ENCODE measurements around the gene CLASP1. TPM values are rescaled to one million over a fixed set of nuclear protein-coding genes. Genes with fewer than 3 reads are reported as not detected.

Gene CLASP1
- polyA plus RNA-seq, 1 donor (not counting 4 experiments of a cell fraction or from before 2014, with no cell fraction given) = 16.7 TPM

DNA sequence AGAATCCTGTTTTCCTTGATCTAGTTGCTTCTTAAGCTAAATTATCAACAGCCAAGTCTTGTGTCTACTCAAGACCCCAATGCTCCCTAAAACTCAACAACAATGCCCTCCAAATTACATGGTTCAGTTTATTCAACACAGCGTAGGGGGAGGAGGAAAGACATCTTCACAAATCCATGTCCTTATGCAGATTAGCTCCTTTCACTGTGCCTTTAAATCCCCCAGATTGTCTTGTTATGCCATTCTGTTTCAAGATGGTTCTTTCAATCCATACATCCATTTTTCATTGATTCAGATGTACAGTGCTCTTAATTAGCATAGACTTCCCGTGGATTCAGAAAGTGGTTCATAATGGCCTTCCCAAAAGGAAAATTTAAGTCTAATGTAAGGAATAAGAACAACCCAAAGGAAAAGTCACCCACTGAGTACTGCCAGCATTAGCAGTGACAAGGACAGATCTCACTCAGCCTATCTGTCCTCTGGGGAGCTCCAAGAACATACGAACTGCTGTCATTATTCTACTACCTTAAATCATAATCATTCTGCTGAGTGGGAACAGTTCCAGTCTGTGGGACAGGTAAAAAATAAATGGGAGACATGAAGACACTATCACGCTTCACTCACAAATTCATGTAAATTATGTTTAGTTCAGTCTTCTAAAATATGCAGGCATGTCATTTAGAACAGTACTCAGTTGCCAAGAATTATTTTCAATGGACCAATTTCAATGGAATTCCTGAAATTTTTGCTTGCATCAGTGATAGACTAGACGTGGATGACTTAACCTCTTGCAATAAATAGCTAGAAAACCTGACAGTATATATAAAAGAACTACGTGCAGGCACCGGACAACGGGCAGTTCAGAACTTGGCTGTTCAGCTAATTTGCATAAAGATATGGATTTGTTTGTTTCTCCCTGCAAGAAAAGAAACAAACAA, 177.5 kb downstream of the CLASP1 start:
- dilution Hi-C loops (cut with MboI; ENCODE audit: extremely low pct_ligation_motif_present, low sequenced_read_pairs) = no loop called here
- Histone ChIP-seq H3K4me3 (ENCODE audit: control insufficient read depth in 2 of 3, extremely low read depth in 1 of 3, insufficient read depth in 2 of 3, low read depth in 1 of 3, low read length in 3 of 3) (no peak overlapping the region), H3K9me3 (ENCODE audit: control insufficient read depth, low read depth, low read length) (no peaks in the 10 kb centered on the region), H3K27ac (ENCODE audit: control insufficient read depth, insufficient read depth, low read length) (peak overlapping the region; percentile 51), H3K79me2 (ENCODE audit: control insufficient read depth, insufficient read depth, low read length) (peaks cover 51% of the 10 kb centered on the region), H2AFZ (ENCODE audit: control insufficient read depth, low read length) (no peak overlapping the region), H4K20me1 (ENCODE audit: control insufficient read depth, extremely low read depth, insufficient read depth, low read length) (no peaks in the 10 kb centered on the region), H3K36me3 (ENCODE audit: control insufficient read depth in 2 of 2, extremely low read depth in 1 of 2, insufficient read depth in 2 of 2, low read length in 2 of 2) (peaks cover 0 to 24% of the 10 kb centered on the region in 2 experiments), H3K9ac (ENCODE audit: control insufficient read depth, extremely low read depth, insufficient read depth, low read length) (no peak overlapping the region), H3K9me1 (ENCODE audit: control insufficient read depth, extremely low read depth, insufficient read depth, low read length) (peaks cover 2% of the 10 kb centered on the region), H3K4me1 (ENCODE audit: control insufficient read depth, extremely low read depth, insufficient read depth, low read length) (peaks cover 30% of the 10 kb centered on the region), H3K4me2 (ENCODE audit: control insufficient read depth, extremely low read depth, insufficient read depth, low read depth, low read length) (no peak overlapping the region), H3K27me3 (ENCODE audit: control insufficient read depth, extremely low read depth, insufficient read depth, low read length) (no peaks in the 10 kb centered on the region)
- FAIRE-seq = no peak
- no peak for DNase-seq (ENCODE audit: low read depth, low spot score)
- TF ChIP-seq EZH2 (IDR thresholded peaks at IDR 0.05; ENCODE audit: low read length) (no peak), CTCF (optimal IDR thresholded peaks at IDR 0.05 in 1 of 3, IDR thresholded peaks at IDR 0.05 in 1 of 3, conservative IDR thresholded peaks at IDR 0.05 in 1 of 3; ENCODE audit: extremely low read depth in 1 of 3, insufficient read depth in 2 of 3, low read length in 3 of 3) (no peak)

- Histone ChIP-seq H2AFZ (ENCODE audit: control insufficient read depth, low read length) (no peak overlapping the region), H3K9me3 (ENCODE audit: control insufficient read depth, low read depth, low read length) (no peaks in the 10 kb centered on the region), H3K4me2 (ENCODE audit: control insufficient read depth, extremely low read depth, insufficient read depth, low read depth, low read length) (no peak overlapping the region), H3K9me1 (ENCODE audit: control insufficient read depth, extremely low read depth, insufficient read depth, low read length) (no peaks in the 10 kb centered on the region), H4K20me1 (ENCODE audit: control insufficient read depth, extremely low read depth, insufficient read depth, low read length) (no peaks in the 10 kb centered on the region), H3K4me1 (ENCODE audit: control insufficient read depth, extremely low read depth, insufficient read depth, low read length) (peaks cover 21% of the 10 kb centered on the region), H3K79me2 (ENCODE audit: control insufficient read depth, insufficient read depth, low read length) (peaks cover 42% of the 10 kb centered on the region), H3K36me3 (ENCODE audit: control insufficient read depth in 2 of 2, extremely low read depth in 1 of 2, insufficient read depth in 2 of 2, low read length in 2 of 2) (peaks cover 0 to 27% of the 10 kb centered on the region in 2 experiments), H3K4me3 (ENCODE audit: control insufficient read depth in 2 of 3, extremely low read depth in 1 of 3, insufficient read depth in 2 of 3, low read depth in 1 of 3, low read length in 3 of 3) (no peak overlapping the region), H3K9ac (ENCODE audit: control insufficient read depth, extremely low read depth, insufficient read depth, low read length) (no peak overlapping the region), H3K27ac (ENCODE audit: control insufficient read depth, insufficient read depth, low read length) (no peak overlapping the region), H3K27me3 (ENCODE audit: control insufficient read depth, extremely low read depth, insufficient read depth, low read length) (no peaks in the 10 kb centered on the region)
- FAIRE-seq (no peak), DNase-seq (ENCODE audit: low read depth, low spot score) (no peak)
- TF ChIP-seq EZH2 (IDR thresholded peaks at IDR 0.05; ENCODE audit: low read length) (no peak), CTCF (optimal IDR thresholded peaks at IDR 0.05 in 1 of 3, IDR thresholded peaks at IDR 0.05 in 1 of 3, conservative IDR thresholded peaks at IDR 0.05 in 1 of 3; ENCODE audit: extremely low read depth in 1 of 3, insufficient read depth in 2 of 3, low read length in 3 of 3) (no peak)
- dilution Hi-C loops (cut with MboI; ENCODE audit: extremely low pct_ligation_motif_present, low sequenced_read_pairs) = no loop called here
Observed at GRCh38 chr2:121470917-121471316, 178.3 kb downstream of the CLASP1 start.

All from keratinocyte (primary cell).